ENCODE data around the gene RAB35. TPM values are rescaled to one million over a fixed set of nuclear protein-coding genes. Genes with fewer than 3 reads are reported as not detected.

The RAB35 gene
- total and polyA plus RNA-seq, 9 of the 15 experiments (the other 6 are each of a cell fraction or from before 2014, with no cell fraction given), result 0.65 to 76.3 (median 38.9) TPM

GRCh38 chr12:120161852-120162251 is 45.3 kb upstream of the RAB35 start (continued):
- TF ChIP-seq CSDE1 (IDR thresholded peaks at IDR 0.05), result no peak
- TF ChIP-seq, protein P1, sequence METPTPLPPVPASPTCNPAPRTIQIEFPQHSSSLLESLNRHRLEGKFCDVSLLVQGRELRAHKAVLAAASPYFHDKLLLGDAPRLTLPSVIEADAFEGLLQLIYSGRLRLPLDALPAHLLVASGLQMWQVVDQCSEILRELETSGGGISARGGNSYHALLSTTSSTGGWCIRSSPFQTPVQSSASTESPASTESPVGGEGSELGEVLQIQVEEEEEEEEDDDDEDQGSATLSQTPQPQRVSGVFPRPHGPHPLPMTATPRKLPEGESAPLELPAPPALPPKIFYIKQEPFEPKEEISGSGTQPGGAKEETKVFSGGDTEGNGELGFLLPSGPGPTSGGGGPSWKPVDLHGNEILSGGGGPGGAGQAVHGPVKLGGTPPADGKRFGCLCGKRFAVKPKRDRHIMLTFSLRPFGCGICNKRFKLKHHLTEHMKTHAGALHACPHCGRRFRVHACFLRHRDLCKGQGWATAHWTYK (CRISPR knock-in tag; IDR thresholded peaks at IDR 0.05), result no peak
- TF ChIP-seq, protein P2, sequence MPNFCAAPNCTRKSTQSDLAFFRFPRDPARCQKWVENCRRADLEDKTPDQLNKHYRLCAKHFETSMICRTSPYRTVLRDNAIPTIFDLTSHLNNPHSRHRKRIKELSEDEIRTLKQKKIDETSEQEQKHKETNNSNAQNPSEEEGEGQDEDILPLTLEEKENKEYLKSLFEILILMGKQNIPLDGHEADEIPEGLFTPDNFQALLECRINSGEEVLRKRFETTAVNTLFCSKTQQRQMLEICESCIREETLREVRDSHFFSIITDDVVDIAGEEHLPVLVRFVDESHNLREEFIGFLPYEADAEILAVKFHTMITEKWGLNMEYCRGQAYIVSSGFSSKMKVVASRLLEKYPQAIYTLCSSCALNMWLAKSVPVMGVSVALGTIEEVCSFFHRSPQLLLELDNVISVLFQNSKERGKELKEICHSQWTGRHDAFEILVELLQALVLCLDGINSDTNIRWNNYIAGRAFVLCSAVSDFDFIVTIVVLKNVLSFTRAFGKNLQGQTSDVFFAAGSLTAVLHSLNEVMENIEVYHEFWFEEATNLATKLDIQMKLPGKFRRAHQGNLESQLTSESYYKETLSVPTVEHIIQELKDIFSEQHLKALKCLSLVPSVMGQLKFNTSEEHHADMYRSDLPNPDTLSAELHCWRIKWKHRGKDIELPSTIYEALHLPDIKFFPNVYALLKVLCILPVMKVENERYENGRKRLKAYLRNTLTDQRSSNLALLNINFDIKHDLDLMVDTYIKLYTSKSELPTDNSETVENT (CRISPR knock-in tag; IDR thresholded peaks at IDR 0.05), result no peak
- TF ChIP-seq NR3C1 (CRISPR knock-in tag; IDR thresholded peaks at IDR 0.05), result no peak
- no peak for TF ChIP-seq PPARD (CRISPR knock-in tag; IDR thresholded peaks at IDR 0.05)
- peak; percentile 53; the same call in 1 of the 2 replicates for TF ChIP-seq POLR2G (IDR thresholded peaks at IDR 0.05; ENCODE audit: low read depth, low read length)
- TF ChIP-seq TAF15 (IDR thresholded peaks at IDR 0.05; ENCODE audit: low read depth, low read length), result no peak
- no peak for TF ChIP-seq CC2D1A (IDR thresholded peaks at IDR 0.05)
- TF ChIP-seq CREBBP (IDR thresholded peaks at IDR 0.05; ENCODE audit: low read depth, low read length), result no peak
- no peak for TF ChIP-seq MTA1 (IDR thresholded peaks at IDR 0.05; ENCODE audit: borderline replicate concordance)
- 0 out of 2 replicates have a peak, but pooled peaks have one; percentile 40 for TF ChIP-seq POLR2A (conservative IDR thresholded peaks at IDR 0.05)
- TF ChIP-seq ESRRB (CRISPR knock-in tag; IDR thresholded peaks at IDR 0.05; ENCODE audit: borderline replicate concordance), result no peak
- TF ChIP-seq TARDBP (IDR thresholded peaks at IDR 0.05), result no peak
- TF ChIP-seq, protein P3, sequence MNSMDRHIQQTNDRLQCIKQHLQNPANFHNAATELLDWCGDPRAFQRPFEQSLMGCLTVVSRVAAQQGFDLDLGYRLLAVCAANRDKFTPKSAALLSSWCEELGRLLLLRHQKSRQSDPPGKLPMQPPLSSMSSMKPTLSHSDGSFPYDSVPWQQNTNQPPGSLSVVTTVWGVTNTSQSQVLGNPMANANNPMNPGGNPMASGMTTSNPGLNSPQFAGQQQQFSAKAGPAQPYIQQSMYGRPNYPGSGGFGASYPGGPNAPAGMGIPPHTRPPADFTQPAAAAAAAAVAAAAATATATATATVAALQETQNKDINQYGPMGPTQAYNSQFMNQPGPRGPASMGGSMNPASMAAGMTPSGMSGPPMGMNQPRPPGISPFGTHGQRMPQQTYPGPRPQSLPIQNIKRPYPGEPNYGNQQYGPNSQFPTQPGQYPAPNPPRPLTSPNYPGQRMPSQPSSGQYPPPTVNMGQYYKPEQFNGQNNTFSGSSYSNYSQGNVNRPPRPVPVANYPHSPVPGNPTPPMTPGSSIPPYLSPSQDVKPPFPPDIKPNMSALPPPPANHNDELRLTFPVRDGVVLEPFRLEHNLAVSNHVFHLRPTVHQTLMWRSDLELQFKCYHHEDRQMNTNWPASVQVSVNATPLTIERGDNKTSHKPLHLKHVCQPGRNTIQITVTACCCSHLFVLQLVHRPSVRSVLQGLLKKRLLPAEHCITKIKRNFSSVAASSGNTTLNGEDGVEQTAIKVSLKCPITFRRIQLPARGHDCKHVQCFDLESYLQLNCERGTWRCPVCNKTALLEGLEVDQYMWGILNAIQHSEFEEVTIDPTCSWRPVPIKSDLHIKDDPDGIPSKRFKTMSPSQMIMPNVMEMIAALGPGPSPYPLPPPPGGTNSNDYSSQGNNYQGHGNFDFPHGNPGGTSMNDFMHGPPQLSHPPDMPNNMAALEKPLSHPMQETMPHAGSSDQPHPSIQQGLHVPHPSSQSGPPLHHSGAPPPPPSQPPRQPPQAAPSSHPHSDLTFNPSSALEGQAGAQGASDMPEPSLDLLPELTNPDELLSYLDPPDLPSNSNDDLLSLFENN (IDR thresholded peaks at IDR 0.05; ENCODE audit: low read depth in 2 of 2, low read length in 2 of 2), result no peak
- no peak for TF ChIP-seq GTF2E2 (tag; IDR thresholded peaks at IDR 0.05)
- TF ChIP-seq KDM5B (IDR thresholded peaks at IDR 0.05; ENCODE audit: insufficient replicate concordance, low read depth, low read length), result no peak
- TF ChIP-seq STAT5B (CRISPR knock-in tag; IDR thresholded peaks at IDR 0.05), result no peak
- no peak for TF ChIP-seq POLR2AphosphoS2 (IDR thresholded peaks at IDR 0.05; ENCODE audit: low read length)
- TF ChIP-seq SUPT5H (IDR thresholded peaks at IDR 0.05), result 0 out of 2 replicates have a peak, but pooled peaks have one; percentile 50
- TF ChIP-seq TCF3 (CRISPR knock-in tag; IDR thresholded peaks at IDR 0.05), result no peak
- TF ChIP-seq ETS1 (conservative IDR thresholded peaks at IDR 0.05; ENCODE audit: control insufficient read depth, low read depth, low read length), result no peak
